SK-N-MC (cell line): Measurements from ENCODE around the gene FARSA.

Experiments
- EZH2 ChIP-seq: fragments of 200-600 bp; sonication (generic); IDR thresholded peaks from one replicate; pipeline ENCODE4 v1.6.1; 2017; ENCODE audit warnings: antibody characterized with exemption
- POLR2AphosphoS5 ChIP-seq: IDR thresholded peaks from 2 replicates; pipeline ENCODE4 v1.6.1; 2012; ENCODE audit warnings: mild to moderate bottlenecking, low read depth, low read length, borderline replicate concordance

DNA sequence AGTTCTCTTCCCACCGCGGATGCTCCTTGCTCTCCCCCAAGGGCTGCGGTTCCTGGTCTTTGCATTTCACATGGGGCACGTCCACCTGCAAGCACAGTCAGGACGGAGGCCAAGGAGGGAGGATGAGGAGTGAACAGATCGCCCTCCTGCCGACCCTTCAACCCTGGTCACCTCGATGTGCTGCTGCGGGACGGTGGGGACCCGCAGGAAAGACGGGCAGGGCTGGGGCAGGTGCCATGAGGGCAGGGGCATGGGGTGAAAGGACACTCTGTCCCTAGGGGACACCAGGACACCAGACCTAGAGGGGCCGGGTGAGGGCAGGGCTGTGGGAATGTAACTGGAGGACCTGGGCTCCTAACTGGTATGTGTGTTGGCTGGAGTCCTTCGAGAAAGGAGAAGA lies 15.3 kb downstream of the FARSA start:
- no peak for TF ChIP-seq POLR2AphosphoS5
- TF ChIP-seq EZH2: no peak
